Stromal cell of bone marrow (primary cell): ENCODE data around the gene PWWP3B.
"Not testable (repeated sequence)": the region's sequence is repeated elsewhere in the genome, so short reads cannot be mapped to it uniquely, and the experiment has no call there.

Experiments
- DNase-seq: peaks from one replicate; pipeline ENCODE4 v3.0.0-alpha.2; 2012; ENCODE audit warnings: low read depth

Gene PWWP3B

GRCh38 chrX:106168107-106168506 lies at the start of gene PWWP3B:
Gene PWWP3B (plus strand): TSS chrX:106168305. CDS start chrX:106205433, 37,128 bp downstream.
- DNase-seq, result no peak

GRCh38 chrX:106139048-106139447 lies 29.1 kb upstream of the PWWP3B start:
- no peak for DNase-seq

GRCh38 chrX:106144755-106145639 lies 23.1 kb upstream of the PWWP3B start:
- DNase-seq, result no peak

DNA sequence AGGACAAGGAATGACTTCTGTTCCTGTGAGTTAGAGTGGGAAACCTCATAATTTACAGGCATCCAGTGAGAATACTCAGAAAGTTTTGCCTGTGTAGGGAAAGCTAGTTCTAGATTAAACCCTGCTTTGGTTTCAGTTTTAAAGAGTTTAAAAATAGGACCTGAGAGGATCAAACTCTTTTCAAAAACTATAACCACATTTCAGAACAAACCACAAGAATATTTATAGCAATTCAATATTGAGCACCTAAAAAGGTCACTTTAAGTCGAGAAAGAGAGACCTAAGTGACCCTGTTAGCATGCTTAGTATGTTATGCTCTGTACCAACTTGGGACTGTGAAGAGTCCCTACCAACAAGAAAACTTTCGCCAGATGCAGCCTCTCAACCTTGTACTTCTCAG lies 17.4 kb upstream of the PWWP3B start:
- DNase-seq, result no peak

DNA sequence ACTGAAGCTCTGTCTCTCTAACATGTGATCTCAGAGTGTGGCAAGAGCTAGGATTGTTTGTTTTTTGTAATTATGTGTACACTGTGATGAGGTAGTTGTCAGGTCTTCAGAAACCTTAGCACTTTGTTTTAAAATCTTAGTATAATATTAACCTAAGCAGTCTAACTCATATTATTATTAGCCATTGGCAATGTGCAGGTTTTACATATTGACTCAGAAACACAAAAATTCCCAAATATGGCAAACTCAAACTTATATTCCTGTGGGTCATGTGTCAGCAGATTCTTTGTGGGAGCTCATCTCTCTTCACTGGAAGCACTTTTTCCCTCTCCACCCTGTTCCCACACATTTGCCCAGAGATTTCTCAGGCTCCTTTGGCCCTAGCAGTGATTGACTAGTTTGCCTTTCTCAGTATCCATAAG lies 8.2 kb upstream of the PWWP3B start:
- DNase-seq, result no peak

- DNase-seq, result no peak
Measured at GRCh38 chrX:106170318-106170717, 2.2 kb downstream of the PWWP3B start.

DNA sequence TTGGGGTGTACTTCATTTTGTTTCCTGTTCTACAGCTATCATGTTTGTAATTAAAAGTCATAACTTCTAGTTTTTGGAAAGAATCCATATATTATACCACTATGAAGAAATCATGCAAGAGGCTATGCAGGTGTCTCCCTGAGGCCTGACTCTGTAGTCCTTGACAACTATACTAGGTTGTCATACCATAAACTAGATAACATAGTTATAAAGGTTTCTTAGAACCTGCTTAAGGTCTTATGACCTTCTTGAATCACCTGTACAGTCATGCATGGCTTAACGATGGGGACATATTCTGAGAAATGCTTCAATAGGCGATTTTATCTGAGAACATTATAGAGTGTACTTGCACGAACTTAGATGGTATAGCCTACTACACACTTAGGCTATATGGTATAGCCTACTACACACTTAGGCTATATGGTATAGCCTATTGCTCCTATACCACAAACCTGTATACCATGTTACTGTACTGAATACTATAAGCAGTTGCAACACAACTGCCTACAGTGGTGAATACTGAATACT lies 3.3 kb downstream of the PWWP3B start:
- DNase-seq, result no peak

GRCh38 chrX:106177106-106177981 lies 9.2 kb downstream of the PWWP3B start:
- no peak for DNase-seq

DNA sequence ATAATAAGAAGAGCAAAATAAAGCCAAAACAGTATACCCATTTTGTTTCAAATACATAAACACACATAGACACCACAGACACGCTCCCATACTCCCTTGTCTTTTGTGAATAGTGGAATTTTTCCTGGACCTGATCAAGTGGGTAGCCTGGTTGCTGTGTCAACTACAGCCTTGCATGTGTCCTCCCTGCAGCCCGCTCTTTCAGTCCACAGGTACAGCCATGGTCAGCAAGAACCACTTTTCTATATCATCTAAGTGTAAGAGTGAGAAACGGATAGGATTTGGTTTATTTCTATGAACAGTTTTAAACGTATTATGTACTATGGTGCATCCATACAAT lies 9.8 kb downstream of the PWWP3B start:
- no peak for DNase-seq

- DNase-seq, result no peak
Measured at GRCh38 chrX:106178826-106179225, 10.7 kb downstream of the PWWP3B start.

DNA sequence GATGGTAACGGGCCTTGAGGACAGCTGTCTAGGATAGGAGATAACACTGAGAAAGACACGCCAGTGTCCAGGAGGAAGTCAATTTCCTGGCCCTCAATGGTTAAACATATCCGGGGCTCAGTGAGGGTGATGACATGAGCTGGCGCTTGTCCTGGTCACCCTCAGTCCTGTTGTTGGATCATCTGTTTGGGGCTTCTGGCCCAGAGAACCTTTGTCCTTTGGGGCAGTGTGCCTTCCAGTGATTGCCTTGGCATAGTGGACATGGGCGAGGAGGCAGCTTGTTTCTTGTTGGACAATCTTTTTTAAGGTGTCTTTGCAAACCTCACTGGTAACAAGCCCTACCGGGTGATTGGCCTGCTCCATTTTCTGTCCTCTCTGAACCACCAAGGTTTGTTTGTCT lies 15.6 kb downstream of the PWWP3B start:
- not testable (repeated sequence) for DNase-seq

DNA sequence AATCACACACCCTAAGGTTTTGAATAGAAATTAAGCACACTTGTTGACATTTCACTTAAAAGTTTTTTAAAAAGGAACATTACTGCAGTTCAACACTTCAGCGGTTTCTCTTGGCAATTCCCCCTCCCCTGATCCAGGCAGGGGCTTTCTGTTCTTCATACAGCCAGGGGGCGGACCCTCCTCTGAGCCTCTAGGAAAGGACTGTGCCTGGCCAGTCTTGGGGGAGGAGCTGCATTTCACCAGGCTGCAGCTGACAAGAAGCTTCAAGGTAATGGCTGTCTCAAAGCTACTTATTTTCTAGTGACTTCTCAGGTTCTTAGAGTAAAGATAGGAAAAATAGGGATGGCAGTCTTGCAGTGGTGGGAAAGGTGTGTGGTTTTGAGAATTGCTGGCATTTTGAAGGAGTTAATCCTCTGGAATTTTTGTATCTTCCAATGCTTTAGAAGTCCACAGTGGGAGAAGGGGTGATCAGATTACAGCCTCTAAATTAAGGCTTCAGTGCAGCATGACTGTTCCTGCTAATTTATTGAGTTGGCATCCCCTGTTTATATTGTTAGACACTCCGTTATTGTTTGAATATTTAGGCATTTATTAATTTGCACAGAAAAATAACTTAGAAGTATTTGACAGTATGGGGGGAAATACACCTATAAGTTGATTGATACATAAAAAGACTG lies 33.5 kb downstream of the PWWP3B start:
- no peak for DNase-seq

GRCh38 chrX:106203315-106203714 lies 35.2 kb downstream of the PWWP3B start:
- no peak for DNase-seq

DNA sequence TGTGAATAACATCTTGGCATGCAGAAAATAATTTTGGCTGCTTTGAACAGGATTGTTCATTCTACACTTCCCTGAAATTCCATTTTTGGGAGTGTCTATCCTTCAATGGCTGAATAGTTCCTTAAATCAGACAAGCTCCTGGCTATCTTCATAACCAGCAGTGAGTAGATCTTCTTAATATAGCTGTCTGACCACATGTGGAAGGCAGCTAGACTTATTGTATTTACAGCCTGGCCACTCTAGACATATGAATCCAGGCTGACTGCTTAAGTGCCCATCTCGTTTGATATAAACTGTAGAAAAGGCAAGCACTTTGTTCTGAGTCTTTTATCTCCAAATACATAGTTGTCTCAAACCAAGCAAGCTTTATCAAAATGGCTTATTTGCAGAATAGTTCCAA lies 40.0 kb downstream of the PWWP3B start:
- DNase-seq, result no peak
